Omental fat pad (tissue), 4 donors: ENCODE measurements around the gene C20orf144. TPM values are rescaled to one million over a fixed set of nuclear protein-coding genes. Genes with fewer than 3 reads are reported as not detected.
"Not testable (repeated sequence)": the region's sequence is repeated elsewhere in the genome, so short reads cannot be mapped to it uniquely, and the experiment has no call there.

ENCODE experiments used
- ATAC-seq: fragments of 150-250 bp; one replicate; pipeline ENCODE4 v1.9.1; 2016; ENCODE audit warnings: mild to moderate bottlenecking, moderate library complexity; ENCODE audit not compliant: low FRiP score
- DNase-seq: peaks from one replicate; pipeline ENCODE4 v3.0.0-alpha.2; 2019; ENCODE audit warnings: low spot score
- total RNA-seq, 4 donors: library from RNA; depleted of rRNA; stranded (reverse); fragments of >200 nt; gene quantifications; one replicate each; pipeline ENCODE4 v1.1.0, GENCODE V29; 2016
- TF ChIP-seq, protein P1 (sequence below), 3 donors: fragments of 450-650 bp; IDR thresholded peaks; one replicate each; pipeline ENCODE4 v1.5.1; 2016 to 2017; ENCODE audit warnings: antibody characterized with exemption in 3 of 3, mild to moderate bottlenecking in 3 of 3, moderate library complexity in 2 of 3

C20orf144 gene
- total RNA-seq, 4 donors from 2014 or later = not detected

DNA sequence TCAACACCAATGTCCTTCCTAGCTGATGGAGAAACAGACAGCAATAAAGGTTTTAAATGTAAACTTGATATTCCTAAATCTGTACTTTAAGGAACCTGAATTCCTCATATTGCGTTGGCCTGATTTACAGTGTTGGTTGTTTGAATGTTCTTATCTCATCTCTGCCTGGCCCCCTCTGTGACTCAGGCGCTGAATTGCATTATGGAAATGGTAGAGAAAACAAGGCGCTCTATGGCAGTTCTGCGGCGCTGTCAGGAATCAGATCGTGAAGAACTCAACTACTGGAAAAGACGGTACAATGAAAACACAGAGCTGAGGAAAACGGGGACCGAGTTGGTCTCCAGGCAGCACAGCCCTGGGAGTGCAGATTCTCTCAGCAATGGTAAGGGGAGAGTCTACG is 32.6 kb upstream of the C20orf144 start:
- TF ChIP-seq, protein P1, sequence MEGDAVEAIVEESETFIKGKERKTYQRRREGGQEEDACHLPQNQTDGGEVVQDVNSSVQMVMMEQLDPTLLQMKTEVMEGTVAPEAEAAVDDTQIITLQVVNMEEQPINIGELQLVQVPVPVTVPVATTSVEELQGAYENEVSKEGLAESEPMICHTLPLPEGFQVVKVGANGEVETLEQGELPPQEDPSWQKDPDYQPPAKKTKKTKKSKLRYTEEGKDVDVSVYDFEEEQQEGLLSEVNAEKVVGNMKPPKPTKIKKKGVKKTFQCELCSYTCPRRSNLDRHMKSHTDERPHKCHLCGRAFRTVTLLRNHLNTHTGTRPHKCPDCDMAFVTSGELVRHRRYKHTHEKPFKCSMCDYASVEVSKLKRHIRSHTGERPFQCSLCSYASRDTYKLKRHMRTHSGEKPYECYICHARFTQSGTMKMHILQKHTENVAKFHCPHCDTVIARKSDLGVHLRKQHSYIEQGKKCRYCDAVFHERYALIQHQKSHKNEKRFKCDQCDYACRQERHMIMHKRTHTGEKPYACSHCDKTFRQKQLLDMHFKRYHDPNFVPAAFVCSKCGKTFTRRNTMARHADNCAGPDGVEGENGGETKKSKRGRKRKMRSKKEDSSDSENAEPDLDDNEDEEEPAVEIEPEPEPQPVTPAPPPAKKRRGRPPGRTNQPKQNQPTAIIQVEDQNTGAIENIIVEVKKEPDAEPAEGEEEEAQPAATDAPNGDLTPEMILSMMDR (IDR thresholded peaks at IDR 0.05) = no peak
- ATAC-seq (no peak), DNase-seq (no peak)

DNA sequence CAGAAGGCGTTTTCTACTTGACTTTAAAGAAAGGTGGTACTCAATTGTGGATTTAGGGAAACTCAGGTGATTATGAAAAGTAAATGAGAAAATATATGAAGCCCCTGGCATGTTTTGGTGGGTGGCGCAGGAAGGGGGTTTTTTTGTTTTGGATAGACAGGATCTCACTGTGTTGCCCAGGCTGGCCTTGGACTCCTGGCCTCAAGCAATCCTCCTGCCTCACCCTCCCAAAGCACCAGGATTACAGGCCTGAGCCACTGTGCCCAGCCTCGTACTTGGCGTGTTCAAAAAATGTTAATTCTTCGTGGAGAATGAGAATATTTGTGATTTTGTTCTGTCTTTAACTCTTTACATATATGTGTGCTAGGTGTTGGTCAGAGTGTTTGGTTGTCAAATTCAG is 32.1 kb upstream of the C20orf144 start:
- TF ChIP-seq, protein P1 (IDR thresholded peaks at IDR 0.05) = no peak
- DNase-seq (no peak), ATAC-seq (no peak)

DNA sequence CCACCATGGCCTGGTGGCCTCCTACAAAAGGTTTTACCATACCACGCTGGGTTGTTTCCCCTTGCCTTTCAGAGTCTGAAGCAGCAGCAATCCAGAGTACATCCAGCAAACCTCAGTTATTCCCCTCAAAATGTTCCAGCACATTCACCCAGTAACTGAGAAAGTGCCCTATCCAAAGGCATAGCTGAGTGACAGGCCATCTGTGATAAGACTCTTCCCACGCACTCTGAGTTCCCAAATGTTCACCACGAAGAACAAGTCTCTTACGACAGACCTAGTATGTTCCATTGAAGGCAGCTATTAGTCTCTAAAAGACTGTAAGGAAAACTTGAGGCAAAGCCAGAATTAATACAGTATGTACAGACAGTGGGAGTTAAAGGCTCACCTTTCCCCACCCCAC is 31.6 kb upstream of the C20orf144 start:
- ATAC-seq = no peak
- no peak for DNase-seq
- TF ChIP-seq, protein P1 (IDR thresholded peaks at IDR 0.05) = no peak

DNA sequence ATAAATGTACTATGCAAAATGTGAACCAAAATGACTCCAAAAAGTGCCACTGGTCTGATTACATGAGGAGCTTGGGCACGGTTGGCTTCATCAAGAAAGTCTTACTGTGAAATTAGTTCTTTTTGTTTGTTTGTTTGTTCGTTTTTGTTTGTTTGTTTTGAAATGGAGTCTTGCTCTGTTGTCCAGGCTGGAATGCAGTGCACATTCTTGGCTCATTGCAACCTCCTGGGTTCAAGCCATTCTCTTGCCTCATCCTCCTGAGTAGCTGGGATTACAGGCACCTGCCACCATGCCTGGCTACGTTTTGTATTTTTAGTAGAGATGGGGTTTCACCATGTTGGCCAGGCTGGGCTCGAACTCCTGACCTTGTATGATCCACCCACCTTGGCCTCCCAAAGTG is 30.2 kb upstream of the C20orf144 start:
- not testable (repeated sequence) for ATAC-seq, DNase-seq

DNA sequence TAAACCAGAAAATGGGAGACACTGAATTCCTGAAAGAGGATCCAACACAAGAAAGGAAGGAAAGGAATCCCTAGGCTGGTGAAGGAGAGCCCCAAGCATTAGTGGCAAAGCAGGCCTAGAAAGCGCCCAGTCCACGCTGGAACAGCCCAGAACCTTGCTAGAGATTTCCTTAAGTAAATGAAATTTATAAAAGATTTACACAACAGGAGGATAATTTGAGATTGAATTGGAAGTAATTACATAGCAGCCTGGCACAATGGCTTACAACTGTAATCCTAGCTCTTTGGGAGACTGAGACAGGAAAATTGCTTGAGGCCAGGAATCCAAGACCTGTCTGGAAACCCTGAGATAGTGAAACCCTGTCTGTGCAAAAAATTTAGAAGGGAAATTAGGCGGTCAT is 26.8 kb upstream of the C20orf144 start:
- DNase-seq (no peak), ATAC-seq (no peak)
- TF ChIP-seq, protein P1 (IDR thresholded peaks at IDR 0.05) = no peak

DNA sequence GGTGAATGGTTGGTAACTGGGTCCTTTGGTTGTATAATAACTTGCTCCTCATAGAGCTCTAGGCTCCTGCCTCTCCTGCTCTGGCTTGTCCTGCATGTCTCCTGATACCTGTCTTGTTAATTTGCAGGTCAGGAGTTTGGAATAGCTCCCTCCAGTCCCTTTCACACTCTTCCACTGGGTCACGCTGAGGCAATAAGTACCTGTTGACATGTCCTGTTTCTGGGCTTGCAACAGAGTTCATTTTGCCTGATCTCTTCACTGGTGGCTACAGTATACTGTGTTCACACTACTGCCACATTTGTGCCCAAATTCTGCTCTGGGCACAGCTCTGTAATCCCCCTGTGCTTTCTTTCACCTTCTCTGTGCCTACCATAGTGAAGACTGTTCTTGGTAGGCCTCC is 25.4 kb upstream of the C20orf144 start:
- TF ChIP-seq, protein P1 (IDR thresholded peaks at IDR 0.05) = no peak
- DNase-seq = no peak
- ATAC-seq = no peak

DNA sequence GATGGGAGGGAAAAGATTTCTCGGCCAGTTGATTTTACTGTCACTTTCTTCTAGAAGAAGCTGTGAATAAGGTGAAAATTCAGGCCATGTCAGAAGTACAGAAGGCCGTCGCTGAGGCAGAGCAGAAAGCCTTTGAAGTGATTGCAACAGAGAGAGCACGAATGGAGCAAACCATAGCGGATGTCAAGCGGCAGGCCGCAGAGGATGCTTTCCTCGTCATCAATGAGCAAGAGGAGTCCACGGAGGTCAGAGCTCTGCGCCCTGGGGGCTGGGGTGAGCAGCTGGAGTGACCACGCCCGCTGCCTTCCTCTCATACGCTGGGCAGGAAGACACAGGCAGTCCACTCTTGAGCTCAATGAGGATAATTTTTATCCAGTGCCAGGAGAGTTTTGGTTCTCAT is 21.8 kb upstream of the C20orf144 start:
- ATAC-seq (no peak), DNase-seq (no peak)
- TF ChIP-seq, protein P1 (IDR thresholded peaks at IDR 0.05) = no peak
